ENCODE measurements around the gene MUC5AC.

GRCh38 chr11:1226986-1227550, 69.3 kb downstream of the MUC5AC start:
- TF ChIP-seq PKNOX1 (IDR thresholded peaks at IDR 0.05) = no peak
- no peak for TF ChIP-seq FOXM1 (IDR thresholded peaks at IDR 0.05; ENCODE audit: borderline replicate concordance)
- TF ChIP-seq SP1 (IDR thresholded peaks at IDR 0.05) = no peak
- TF ChIP-seq LEF1 (IDR thresholded peaks at IDR 0.05; ENCODE audit: borderline replicate concordance) = no peak

Measured in HEK293T (cell line).